ENCODE data around the gene ADAMTS12. TPM values are rescaled to one million over a fixed set of nuclear protein-coding genes. Genes with fewer than 3 reads are reported as not detected.
"Not testable (repeated sequence)": the region's sequence is repeated elsewhere in the genome, so short reads cannot be mapped to it uniquely, and the experiment has no call there.

ADAMTS12 gene
- polyA plus RNA-seq, 4 donors = 14.6 to 17.2 (median 16.6) TPM

- DNase-seq (ENCODE audit: low read depth in 4 of 4, low spot score in 2 of 4) = not testable (repeated sequence)
Measured at GRCh38 chr5:33914844-33915243, 23.1 kb upstream of the ADAMTS12 start.

DNA sequence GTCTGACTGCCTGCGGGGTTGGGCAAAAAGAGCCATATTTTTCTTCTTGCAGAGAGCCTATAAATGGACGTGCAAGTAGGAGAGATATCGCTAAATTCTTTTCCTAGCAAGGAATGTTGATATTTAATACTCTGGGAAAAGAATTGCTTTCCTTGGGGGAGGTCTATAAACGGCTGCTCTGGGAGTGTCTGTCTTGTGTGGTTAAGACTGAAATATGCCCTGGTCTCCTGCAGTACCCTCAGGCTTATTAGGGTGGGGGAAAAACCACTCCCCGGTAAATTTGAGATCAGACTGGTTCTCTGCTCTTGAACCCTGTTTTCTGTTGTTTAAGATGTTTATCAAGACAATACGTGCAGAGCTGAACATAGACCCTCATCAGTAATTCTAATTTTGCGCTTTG is 14.5 kb upstream of the ADAMTS12 start:
- DNase-seq (ENCODE audit: low read depth in 4 of 4, low spot score in 2 of 4) = not testable (repeated sequence)

GRCh38 chr5:33905381-33905780 is 13.6 kb upstream of the ADAMTS12 start:
- DNase-seq (ENCODE audit: low read depth in 4 of 4, low spot score in 2 of 4) = no peak

DNA sequence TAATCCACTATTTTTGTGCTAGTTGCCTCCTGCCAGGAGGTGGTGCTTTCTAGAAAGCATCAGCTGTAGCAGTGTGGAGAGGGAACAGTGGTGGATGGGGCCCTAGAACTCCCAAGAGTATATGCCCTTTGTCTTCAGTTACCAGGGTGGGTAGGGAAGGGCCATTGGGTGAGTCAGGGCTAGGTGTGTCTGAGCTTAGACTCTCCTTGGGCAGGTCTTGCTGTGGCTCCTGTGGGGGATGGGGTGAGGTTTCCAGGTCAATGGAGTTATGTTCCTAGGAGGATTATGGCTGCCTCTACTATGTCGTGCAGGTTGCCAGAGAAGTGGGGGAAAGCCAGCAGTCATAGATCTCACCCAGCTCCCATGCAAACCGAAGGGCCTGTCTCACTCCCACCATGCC is 11.3 kb upstream of the ADAMTS12 start:
- DNase-seq (ENCODE audit: low read depth in 4 of 4, low spot score in 2 of 4) = no peak

- no peak for DNase-seq (ENCODE audit: low read depth in 4 of 4, low spot score in 2 of 4)
Measured at GRCh38 chr5:33901156-33901555, 9.4 kb upstream of the ADAMTS12 start.

DNA sequence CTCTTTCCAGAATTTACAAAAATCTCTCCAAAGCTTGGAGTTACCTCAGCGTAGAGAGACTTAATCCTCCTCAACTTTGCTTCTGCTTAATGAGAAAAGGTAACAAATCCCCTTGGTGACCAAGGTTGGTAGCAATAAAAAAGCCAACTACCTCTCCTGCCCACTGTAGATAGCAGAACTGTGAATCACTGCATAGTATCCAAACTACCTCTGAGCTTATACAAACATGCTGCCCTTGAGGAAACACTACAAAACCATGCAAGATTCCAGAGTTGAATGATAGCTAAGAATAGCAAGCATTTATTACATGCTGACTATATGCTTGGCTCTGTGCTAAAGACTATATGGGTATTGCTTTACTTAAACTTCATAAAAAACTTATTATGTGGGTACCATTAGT is 2.8 kb upstream of the ADAMTS12 start:
- DNase-seq (ENCODE audit: low read depth in 4 of 4, low spot score in 2 of 4) = no peak

DNA sequence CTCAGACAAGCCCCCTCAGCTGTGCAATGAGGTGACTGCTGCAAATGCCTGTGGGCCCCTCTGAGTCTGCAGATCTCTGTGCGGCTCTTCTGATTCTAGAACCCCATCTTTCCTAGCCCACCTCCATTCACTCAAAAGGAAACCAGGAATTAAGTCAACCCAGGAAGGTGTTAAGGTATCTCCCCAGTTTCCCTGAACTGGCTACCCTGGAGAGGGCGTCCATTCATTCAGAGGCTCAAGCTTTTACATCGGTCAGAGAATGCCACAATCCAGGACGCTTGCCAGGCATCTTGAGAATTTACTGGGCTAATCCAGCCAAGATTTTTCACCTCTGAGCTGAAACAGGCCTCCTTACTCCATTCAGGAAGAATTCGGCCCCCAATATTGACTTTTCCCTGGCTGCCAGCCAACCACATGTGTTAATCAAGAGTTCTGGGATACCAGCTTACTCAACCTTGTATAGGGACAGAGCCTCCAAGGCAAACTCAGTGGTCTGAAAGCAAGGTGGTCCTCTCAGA is 889 bp upstream of the ADAMTS12 start:
- DNase-seq (ENCODE audit: low read depth in 4 of 4, low spot score in 2 of 4) = peak in 1 of 4 donors; percentile 20

GRCh38 chr5:33891446-33891787 is 373 bp downstream of the ADAMTS12 start:
- no peak for DNase-seq (ENCODE audit: low read depth in 4 of 4, low spot score in 2 of 4)

GRCh38 chr5:33890131-33891032 is 1.4 kb downstream of the ADAMTS12 start:
- DNase-seq (ENCODE audit: low read depth in 4 of 4, low spot score in 2 of 4) = no peak

- DNase-seq (ENCODE audit: low read depth in 4 of 4, low spot score in 2 of 4) = no peak
Measured at GRCh38 chr5:33888587-33888986, 3.2 kb downstream of the ADAMTS12 start.

GRCh38 chr5:33887268-33887667 is 4.5 kb downstream of the ADAMTS12 start:
- no peak for DNase-seq (ENCODE audit: low read depth in 4 of 4, low spot score in 2 of 4)

DNA sequence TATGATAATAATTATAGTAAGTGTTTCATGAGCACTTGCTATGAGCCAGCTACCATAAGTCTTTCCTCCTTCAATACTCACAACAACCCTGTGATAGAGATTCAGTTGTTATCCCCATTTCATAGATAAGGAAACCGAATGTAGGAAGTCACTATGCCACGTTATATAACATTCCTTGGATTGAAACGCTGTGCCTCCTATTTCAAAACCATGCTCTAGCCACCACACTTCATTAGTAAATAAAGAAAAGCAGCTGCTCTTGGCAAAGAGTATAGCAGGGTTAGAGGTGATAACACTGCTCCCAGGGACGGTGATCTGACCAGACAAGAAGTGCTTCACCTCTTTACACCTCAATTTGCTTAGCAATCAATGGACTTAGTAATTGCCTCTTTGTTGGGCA is 5.5 kb downstream of the ADAMTS12 start:
- no peak for DNase-seq (ENCODE audit: low read depth in 4 of 4, low spot score in 2 of 4)

DNA sequence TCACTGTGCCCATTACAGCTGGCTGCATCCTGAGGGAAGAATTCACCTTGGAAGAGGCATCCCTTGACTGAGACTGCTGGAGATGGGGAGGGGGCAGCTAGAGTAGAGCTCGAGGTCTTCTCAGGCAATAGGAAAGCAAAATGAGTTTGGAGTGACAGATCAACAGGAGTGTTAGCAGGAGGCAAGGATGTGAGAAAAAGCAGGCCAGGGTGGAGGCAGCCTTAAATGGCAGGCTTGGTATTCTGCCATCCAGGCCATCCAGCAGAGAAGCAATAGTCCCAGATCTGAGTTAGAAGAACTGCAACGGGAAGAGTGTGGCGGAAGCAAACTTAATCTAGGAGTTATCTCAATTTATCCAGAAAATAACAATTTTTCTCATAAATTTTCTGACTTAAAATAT is 6.1 kb downstream of the ADAMTS12 start:
- no peak for DNase-seq (ENCODE audit: low read depth in 4 of 4, low spot score in 2 of 4)

DNA sequence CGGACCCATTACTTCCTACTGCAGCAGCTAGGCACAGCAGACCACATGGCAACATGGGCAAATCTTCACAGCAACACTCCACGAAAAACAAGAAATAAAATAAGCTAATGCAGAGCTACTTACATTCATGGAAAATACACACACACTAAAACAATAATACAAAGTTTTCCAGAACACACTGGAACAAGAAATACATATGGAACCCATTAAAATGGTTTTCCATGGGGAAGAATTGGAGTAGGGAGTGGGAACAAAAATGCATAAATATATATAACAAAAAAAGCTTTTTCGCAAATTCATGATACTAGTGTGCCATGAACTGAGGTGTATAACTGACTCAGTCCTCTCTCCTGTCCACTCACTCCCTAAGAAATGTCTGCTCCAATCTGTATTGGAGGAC is 8.3 kb downstream of the ADAMTS12 start:
- no peak for DNase-seq (ENCODE audit: low read depth in 4 of 4, low spot score in 2 of 4)

GRCh38 chr5:33880319-33880718 is 11.5 kb downstream of the ADAMTS12 start:
- no peak for DNase-seq (ENCODE audit: low read depth in 4 of 4, low spot score in 2 of 4)

GRCh38 chr5:33877449-33877848 is 14.3 kb downstream of the ADAMTS12 start:
- no peak for DNase-seq (ENCODE audit: low read depth in 4 of 4, low spot score in 2 of 4)

DNA sequence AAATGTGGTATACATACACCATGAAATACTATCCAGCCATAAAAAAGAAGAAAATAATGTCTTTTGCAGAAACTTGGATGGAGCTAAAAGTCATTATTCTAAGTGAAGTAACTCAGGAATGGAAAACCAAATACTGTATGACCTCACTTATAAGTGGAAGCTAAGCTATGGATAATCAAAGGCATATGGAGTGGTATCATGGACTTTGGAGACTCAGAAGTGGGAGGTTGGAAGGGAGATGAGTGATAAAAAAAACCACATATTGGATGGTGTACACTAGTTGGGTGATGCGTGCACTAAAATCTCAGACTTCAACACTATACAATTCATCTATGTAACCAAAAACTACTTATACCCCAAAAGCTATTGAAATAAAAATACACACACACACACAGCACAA is 24.5 kb downstream of the ADAMTS12 start:
- DNase-seq (ENCODE audit: low read depth in 4 of 4, low spot score in 2 of 4) = no peak

DNA sequence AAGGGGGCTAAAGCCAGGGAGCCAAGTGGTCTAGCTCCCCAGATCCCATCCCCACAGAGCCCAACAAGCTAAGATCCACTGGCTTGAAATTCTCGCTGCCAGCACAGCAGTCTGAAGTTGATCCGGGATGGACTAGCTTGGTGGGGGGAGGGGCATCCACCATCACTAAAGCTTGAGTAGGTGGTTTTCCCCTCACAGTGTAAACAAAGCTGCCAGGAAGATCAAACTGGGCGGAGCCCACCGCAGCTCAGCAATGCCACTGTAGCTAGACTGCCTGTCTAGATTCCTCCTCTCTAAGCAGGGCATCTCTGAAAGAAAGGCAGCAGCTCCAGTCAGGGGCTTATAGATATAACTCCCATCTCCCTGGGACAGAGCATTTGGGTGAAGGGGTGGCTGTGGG is 32.6 kb downstream of the ADAMTS12 start:
- DNase-seq (ENCODE audit: low read depth in 4 of 4, low spot score in 2 of 4) = not testable (repeated sequence)

GRCh38 chr5:33857037-33857436 is 34.8 kb downstream of the ADAMTS12 start:
- DNase-seq (ENCODE audit: low read depth in 4 of 4, low spot score in 2 of 4) = no peak

DNA sequence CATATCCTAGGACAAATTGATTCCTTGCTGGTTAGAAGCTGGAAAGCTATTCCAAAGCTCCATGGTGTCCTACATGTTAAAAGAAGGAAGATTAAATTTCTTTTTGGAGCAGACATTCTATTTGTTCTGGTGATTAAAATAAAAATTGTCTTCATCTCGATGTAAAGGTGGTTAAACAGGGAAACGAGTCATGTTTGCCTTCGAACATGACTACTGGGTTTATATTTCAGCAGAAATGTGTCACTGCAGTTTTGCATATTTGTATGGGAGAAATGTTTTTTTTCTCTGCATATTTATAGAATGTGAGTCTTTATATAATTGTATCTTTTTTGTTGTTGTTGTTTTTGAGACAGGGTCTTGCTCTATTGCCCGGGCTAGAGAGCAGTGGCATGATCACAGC is 36.4 kb downstream of the ADAMTS12 start:
- DNase-seq (ENCODE audit: low read depth in 4 of 4, low spot score in 2 of 4) = no peak

GRCh38 chr5:33854733-33855151 is 37.0 kb downstream of the ADAMTS12 start:
- DNase-seq (ENCODE audit: low read depth in 4 of 4, low spot score in 2 of 4) = peak in 2 of 4 donors; percentile 23 to 40

- no peak for DNase-seq (ENCODE audit: low read depth in 4 of 4, low spot score in 2 of 4)
Measured at GRCh38 chr5:33852837-33853236, 39.0 kb downstream of the ADAMTS12 start.

Measured in left renal cortex interstitium (tissue), 4 donors.